AG09309 (cell line): Measurements from ENCODE around the gene MYO16.

Experiments
- DNase-seq: peaks from one replicate; pipeline ENCODE4 v3.0.0-alpha.2; 2010; ENCODE audit warnings: low read depth
- H3K4me3 ChIP-seq: 2 replicates; pipeline ENCODE4 v1.5.1; 2011; ENCODE audit warnings: mild to moderate bottlenecking, low read depth, low read length, moderate library complexity; ENCODE audit not compliant: control insufficient read depth
- TF ChIP-seq, protein P1 (sequence below): IDR thresholded peaks from 2 replicates; pipeline ENCODE4 v1.5.1; 2011; ENCODE audit warnings: mild to moderate bottlenecking, low read depth, low read length, inconsistent platforms; ENCODE audit not compliant: insufficient read depth, control insufficient read depth; ENCODE audit errors: missing control alignments

MYO16 gene

DNA sequence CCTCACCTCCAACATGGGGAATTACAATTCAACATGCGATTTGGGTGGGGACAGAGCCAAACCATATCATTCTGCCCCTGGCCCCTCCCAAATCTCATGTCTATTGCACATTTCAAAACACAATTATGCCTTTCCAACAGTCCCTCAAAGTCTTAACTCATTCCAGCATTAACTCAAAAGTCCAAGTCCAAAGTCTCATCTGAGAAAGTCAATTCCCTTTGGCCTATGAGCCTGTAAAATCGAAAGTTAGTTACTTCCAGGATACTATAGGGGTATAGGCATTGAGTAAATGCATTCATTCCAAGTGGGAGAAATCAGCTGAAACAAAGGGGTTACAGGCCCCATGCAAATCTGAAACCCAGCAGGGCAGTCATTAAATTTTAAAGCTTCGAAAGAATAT lies 598.8 kb downstream of the MYO16 start:
- TF ChIP-seq, protein P1, sequence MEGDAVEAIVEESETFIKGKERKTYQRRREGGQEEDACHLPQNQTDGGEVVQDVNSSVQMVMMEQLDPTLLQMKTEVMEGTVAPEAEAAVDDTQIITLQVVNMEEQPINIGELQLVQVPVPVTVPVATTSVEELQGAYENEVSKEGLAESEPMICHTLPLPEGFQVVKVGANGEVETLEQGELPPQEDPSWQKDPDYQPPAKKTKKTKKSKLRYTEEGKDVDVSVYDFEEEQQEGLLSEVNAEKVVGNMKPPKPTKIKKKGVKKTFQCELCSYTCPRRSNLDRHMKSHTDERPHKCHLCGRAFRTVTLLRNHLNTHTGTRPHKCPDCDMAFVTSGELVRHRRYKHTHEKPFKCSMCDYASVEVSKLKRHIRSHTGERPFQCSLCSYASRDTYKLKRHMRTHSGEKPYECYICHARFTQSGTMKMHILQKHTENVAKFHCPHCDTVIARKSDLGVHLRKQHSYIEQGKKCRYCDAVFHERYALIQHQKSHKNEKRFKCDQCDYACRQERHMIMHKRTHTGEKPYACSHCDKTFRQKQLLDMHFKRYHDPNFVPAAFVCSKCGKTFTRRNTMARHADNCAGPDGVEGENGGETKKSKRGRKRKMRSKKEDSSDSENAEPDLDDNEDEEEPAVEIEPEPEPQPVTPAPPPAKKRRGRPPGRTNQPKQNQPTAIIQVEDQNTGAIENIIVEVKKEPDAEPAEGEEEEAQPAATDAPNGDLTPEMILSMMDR = no peak
- DNase-seq = no peak
- H3K4me3 ChIP-seq = no peak overlapping the region

DNA sequence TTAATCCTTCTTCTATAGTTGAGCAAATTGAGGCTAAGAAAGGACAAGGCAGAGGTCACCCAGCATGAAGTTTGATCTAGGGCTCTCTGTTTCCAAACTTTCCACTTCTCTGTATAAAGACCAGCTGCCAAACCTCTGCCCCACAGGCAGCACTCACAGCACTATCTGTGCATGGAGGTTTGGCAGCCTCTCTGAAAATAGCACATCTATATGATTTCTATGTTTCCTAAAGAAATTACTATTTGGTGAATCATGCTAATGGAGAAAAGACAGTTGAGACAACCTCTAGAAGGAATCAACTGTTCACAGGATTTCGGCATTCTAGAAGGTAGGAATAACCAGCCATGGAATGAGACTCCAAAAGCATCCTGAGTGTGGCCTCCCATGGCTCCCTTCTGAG lies 602.5 kb downstream of the MYO16 start:
- no peak for DNase-seq
- TF ChIP-seq, protein P1 = no peak
- no peak overlapping the region for H3K4me3 ChIP-seq

DNA sequence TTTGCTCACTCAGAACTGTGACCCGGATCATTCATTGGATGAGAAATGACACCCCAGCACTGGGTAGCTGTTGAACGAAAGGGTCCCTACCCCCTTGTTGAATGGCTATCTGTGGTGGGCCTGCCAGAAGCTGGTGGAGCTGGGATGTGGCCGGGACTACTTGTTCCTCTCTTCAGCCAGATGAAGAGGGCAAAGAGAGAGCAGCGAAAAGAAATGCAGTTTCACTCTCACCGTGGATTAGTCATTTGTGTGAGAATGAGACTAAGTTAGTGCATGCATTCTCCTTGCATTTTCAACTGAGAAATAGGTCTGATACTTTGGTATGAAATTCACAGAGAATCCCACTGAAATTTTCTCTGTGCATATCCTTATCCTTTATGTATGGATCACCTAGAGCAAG lies 603.9 kb downstream of the MYO16 start:
- TF ChIP-seq, protein P1 = no peak
- H3K4me3 ChIP-seq = no peak overlapping the region
- DNase-seq = no peak

DNA sequence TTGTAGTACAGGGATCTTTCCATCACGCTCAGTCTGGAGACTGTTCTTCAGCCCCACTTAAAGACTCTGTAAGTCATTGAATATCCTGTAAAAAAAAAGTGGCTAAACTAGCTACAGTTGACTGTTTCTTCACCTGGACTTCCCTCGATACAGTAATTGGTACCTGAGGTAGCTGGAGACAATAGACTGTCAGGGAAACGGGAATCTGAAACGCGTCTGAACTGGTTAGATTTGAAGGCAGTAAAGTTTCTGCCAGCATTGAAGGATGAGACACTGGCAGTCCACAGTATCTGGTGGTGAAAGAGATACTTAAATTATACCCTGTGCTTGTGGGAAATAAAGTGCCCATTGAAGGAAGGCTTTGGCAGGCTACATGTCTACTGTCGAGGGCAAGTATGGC lies 606.5 kb downstream of the MYO16 start:
- no peak overlapping the region for H3K4me3 ChIP-seq
- DNase-seq = no peak
- TF ChIP-seq, protein P1 = no peak

DNA sequence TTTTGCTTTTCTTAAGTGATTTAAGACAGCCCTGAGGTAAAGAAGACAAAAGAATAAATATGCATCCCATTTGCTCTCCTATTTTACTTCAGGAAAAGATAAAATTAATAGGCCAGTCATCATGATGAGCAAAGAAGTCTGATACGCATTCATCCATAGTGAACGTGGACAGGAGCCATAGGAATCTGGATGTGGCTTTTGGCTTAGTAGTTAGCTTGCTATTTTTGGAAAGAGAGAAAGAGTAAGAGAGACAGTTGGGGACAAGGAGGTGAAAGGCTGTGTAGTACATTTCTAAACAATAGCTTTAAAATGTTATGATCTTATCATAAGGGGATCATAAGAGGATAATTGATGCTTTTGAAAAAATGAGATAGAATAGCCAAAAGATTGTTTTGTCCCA lies 611.7 kb downstream of the MYO16 start:
- TF ChIP-seq, protein P1 = no peak
- no peak overlapping the region for H3K4me3 ChIP-seq
- DNase-seq = no peak

DNA sequence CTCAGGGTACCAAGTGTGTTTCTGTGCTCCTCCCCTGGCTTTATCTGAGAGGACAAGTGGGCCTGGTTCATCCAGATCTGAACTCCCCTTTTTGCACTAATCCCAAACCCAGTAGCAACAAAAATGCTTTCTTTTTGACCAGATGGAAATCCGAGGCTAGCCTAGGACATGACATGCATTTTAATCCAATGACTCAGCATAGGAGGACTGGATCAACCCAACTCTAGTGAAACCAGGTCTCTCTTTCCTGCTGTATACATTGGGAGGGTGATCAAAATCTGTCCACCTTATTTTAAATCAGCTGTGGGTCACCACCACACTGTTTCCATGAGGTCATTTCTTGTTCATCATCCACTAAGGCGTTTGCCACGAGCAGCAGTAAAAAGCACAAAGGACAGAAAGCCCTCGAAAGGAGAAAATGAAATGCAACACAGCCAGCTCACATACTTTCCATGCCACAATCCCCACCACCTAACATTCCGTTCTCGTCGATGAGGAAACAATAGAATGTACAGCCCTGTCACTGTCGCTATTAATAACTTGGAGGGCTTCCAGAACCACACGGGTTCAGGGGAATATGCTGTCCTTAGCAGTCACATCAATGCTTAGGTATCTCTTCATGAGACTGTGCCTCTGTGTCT lies 614.0 kb downstream of the MYO16 start:
- no peak overlapping the region for H3K4me3 ChIP-seq
- DNase-seq = peak; percentile 72

More for the DNA sequence above, 614.0 kb downstream of the MYO16 start:
- TF ChIP-seq, protein P1 = no peak
